Measurements from ENCODE around the gene GAP43. TPM values are rescaled to one million over a fixed set of nuclear protein-coding genes. Genes with fewer than 3 reads are reported as not detected.

Gene GAP43
- total RNA-seq (2014; rRNA removed; shearing (Covaris generic)) = not detected in 2 replicates

DNA sequence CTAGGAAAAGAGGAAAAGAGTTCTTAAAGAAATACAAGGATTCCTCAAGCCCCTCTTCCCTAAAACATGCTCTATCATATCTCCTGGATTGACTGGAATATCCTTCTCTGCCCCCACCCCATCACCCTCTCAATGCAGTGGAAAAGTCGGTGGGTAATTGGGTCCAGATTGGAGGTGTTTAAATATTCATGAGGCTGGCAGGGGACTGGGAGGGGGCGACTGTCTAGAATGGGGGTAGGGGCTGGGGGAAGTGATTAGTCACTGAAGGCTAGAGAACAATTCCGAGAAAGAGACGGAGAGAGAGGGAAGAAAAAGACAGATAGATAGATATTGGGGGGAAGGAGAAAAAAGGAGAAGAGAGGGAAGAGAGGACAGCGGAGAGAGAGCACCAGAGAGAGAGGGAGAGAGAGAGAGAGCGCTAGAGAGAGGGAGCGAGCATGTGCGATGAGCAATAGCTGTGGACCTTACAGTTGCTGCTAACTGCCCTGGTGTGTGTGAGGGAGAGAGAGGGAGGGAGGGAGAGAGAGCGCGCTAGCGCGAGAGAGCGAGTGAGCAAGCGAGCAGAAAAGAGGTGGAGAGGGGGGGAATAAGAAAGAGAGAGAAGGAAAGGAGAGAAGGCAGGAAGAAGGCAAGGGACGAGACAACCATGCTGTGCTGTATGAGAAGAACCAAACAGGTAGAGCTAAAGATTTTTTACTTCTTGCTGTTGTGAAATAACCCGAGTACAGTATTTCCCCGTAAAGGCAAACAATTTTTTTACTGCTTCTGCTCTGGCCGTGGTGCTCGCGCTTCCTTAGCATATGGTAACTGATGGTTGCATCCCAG, at the start of gene GAP43:
GAP43 (plus strand) TSS at position 467 of the 825 bp plus-strand sequence; CDS start at position 647, 180 bp downstream.
- no peaks in the 10 kb centered on the region for H3K36me3 ChIP-seq
- no peaks in the 10 kb centered on the region for H3K9me3 ChIP-seq (replicated peaks)
- H3K4me3 ChIP-seq = no peak within 1 kb of the TSS
- H3K27me3 ChIP-seq = 0 out of 2 replicates have a peak, but pooled peaks cover 3% of the 10 kb centered on the region
- DNase-seq = peak in 1 of 2 experiments; percentile 3
- no peak within 1 kb of the TSS for H3K27ac ChIP-seq
- H3K4me1 ChIP-seq = no peaks in the 10 kb centered on the region

DNA sequence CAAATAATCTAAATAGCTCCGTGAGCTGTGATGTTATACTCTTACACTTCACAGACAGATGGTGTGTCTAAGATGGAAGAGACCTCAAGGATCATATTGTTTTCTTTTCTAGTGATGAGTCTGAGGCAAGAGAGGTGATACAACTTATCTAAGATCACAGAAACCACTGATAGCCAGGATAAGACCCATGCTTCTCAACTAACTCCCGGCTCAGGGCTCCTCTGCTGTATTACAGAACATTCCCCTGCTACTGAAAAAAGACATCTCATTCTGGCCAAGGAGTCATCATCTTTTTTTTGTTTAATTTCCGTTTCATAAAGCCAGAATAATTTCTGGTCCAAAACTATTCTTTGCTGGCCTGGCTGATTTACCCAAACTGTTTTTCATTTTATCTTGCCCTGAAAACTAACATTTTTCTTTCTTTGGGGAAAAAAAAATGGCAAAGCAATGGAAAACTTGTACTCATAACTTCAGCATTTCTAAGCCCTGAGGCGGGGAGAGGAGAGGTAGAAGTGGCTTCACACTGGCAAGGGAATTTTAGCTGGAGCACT, 46.9 kb upstream of the GAP43 start:
- Histone ChIP-seq H3K36me3 (no peaks in the 10 kb centered on the region), H3K4me3 (no peak overlapping the region), H3K9me3 (replicated peaks) (no peaks in the 10 kb centered on the region), H3K27ac (no peak overlapping the region), H3K27me3 (peaks cover 8% of the 10 kb centered on the region; the same call in 1 of the 2 replicates), H3K4me1 (no peaks in the 10 kb centered on the region)
- DNase-seq = no peak

GRCh38 chr3:115577000-115577399, 46.3 kb upstream of the GAP43 start:
- Histone ChIP-seq H3K27ac (no peak overlapping the region), H3K27me3 (peaks cover 8% of the 10 kb centered on the region; the same call in 1 of the 2 replicates), H3K4me3 (no peak overlapping the region), H3K36me3 (no peaks in the 10 kb centered on the region), H3K9me3 (replicated peaks) (no peaks in the 10 kb centered on the region), H3K4me1 (no peaks in the 10 kb centered on the region)
- DNase-seq = no peak

DNA sequence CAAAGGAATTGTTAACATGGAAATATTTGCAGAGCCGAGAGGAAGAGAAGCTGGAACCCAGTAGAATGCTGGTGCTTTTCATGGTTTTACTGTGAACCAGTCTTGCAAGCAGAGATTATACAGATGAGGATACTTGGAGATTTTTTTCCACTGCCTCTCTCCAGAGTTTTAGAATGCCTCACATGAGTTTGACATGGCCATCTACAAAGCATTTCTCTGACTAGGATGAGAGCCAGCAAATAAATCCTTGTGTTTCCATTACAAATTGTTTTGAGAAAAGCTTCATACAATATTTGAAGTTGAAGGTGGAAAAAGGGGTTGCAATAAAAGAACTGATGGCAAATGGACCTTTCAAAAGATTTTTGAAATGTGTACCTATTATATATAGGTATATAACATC, 45.0 kb upstream of the GAP43 start:
- Histone ChIP-seq H3K36me3 (no peaks in the 10 kb centered on the region), H3K9me3 (replicated peaks) (no peaks in the 10 kb centered on the region), H3K27me3 (peaks cover 4% of the 10 kb centered on the region; the same call in 1 of the 2 replicates), H3K27ac (no peak overlapping the region), H3K4me1 (no peaks in the 10 kb centered on the region), H3K4me3 (no peak overlapping the region)
- DNase-seq = no peak

DNA sequence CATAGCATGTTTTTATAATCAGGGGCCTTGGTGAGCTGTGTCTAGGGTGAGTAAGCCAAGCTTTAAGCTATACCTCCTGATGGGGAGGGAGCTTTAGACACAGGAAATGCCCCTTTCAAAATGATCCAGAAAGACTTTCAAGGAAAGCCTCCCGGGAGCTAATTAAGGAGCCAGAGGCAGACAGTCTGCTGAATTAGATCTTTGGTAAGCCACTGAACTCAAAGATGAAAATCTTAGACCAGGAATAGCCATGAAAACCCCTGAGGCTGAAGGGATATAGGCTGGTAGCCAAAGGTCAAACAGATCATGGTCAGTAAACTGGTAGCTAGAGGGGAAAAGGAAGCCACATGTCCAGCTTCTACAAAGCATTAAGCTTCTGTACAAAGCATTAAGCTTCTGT, 42.7 kb upstream of the GAP43 start:
- no peaks in the 10 kb centered on the region for H3K36me3 ChIP-seq
- H3K9me3 ChIP-seq (replicated peaks) = no peaks in the 10 kb centered on the region
- DNase-seq = no peak
- H3K27me3 ChIP-seq = peaks cover 4% of the 10 kb centered on the region; the same call in 1 of the 2 replicates
- no peak overlapping the region for H3K4me3 ChIP-seq
- no peaks in the 10 kb centered on the region for H3K4me1 ChIP-seq
- H3K27ac ChIP-seq = no peak overlapping the region

GRCh38 chr3:115581362-115582135, 41.8 kb upstream of the GAP43 start:
- no peak overlapping the region for H3K4me3 ChIP-seq
- no peaks in the 10 kb centered on the region for H3K36me3 ChIP-seq
- no peaks in the 10 kb centered on the region for H3K4me1 ChIP-seq
- DNase-seq = no peak
- no peaks in the 10 kb centered on the region for H3K9me3 ChIP-seq (replicated peaks)
- no peak overlapping the region for H3K27ac ChIP-seq
- peaks cover 4% of the 10 kb centered on the region; the same call in 1 of the 2 replicates for H3K27me3 ChIP-seq

- Histone ChIP-seq H3K4me3 (no peak overlapping the region), H3K27ac (no peak overlapping the region)
- DNase-seq = no peak
Observed at GRCh38 chr3:115588201-115589115, 34.9 kb upstream of the GAP43 start.

GRCh38 chr3:115590873-115591272, 32.4 kb upstream of the GAP43 start:
- Histone ChIP-seq H3K27me3 (no peaks in the 10 kb centered on the region; the same call in 1 of the 2 replicates), H3K4me1 (no peaks in the 10 kb centered on the region), H3K4me3 (no peak overlapping the region), H3K36me3 (no peaks in the 10 kb centered on the region), H3K9me3 (replicated peaks) (no peaks in the 10 kb centered on the region), H3K27ac (no peak overlapping the region)
- DNase-seq = no peak

More at GRCh38 chr3:115588201-115589115, 34.9 kb upstream of the GAP43 start:
- H3K27me3 ChIP-seq = no peaks in the 10 kb centered on the region; the same call in 1 of the 2 replicates
- no peaks in the 10 kb centered on the region for H3K9me3 ChIP-seq (replicated peaks)
- no peaks in the 10 kb centered on the region for H3K36me3 ChIP-seq
- H3K4me1 ChIP-seq = no peaks in the 10 kb centered on the region

DNA sequence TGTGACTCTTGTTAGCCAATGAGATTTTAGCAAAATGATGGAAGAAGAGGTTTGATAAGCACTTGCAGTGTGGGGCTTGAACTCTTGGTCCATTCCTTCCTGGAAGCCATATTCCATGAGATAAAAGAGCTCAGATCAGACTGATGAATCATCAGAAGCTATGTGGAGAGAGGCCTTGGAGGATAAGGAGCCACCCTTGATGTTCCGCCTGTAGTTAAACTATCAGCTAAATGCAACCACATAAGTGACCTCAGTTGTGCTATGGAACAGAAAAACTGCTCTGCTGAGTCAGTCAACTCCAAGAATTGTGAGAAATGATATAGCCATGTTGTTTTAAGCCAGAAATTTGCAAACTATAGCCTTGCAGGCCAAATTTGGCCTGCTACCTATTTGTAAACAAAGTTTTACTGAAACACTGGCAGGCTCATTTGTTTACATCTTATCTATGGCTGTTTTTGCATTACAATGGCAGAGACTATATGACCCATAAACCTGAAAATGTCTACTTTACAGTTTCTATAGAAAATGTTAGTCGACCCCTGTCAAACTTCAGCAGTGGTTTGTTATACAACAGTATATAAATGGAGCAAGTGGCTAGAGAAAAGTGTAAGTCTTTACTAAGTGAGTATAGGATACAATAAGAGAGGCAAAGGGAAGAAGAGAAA, 27.6 kb upstream of the GAP43 start:
- H3K27me3 ChIP-seq = no peaks in the 10 kb centered on the region
- H3K4me3 ChIP-seq = no peak overlapping the region
- no peak for DNase-seq
- no peaks in the 10 kb centered on the region for H3K9me3 ChIP-seq (replicated peaks)
- H3K36me3 ChIP-seq = no peaks in the 10 kb centered on the region
- no peak overlapping the region for H3K27ac ChIP-seq
- no peaks in the 10 kb centered on the region for H3K4me1 ChIP-seq

DNA sequence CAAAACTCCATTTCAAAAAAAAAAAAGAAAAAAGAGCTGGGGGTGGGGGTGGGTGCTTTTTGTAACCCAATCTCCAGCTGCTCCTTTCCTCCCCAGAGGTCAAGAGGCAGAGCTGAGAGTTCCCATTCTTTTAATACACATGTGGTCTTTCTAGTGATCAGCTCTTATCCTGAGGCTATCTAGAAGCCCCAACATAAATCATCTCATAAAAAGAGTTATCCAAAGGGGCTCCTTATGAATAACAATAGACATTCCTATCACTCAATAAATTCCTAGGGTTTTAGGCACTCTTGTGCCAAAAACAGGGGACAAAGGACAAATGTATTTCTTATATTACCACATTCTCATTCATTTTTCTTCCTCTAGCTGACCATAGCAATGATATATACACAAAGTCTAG, 25.1 kb upstream of the GAP43 start:
- Histone ChIP-seq H3K4me1 (no peaks in the 10 kb centered on the region), H3K36me3 (no peaks in the 10 kb centered on the region)
- peak in 1 of 2 experiments; percentile 7 for DNase-seq

GRCh38 chr3:115602194-115602593, 21.1 kb upstream of the GAP43 start:
- DNase-seq = no peak
- Histone ChIP-seq H3K9me3 (replicated peaks) (no peaks in the 10 kb centered on the region), H3K4me3 (no peak overlapping the region), H3K27me3 (no peaks in the 10 kb centered on the region), H3K27ac (no peak overlapping the region), H3K36me3 (no peaks in the 10 kb centered on the region), H3K4me1 (no peaks in the 10 kb centered on the region)

More for the DNA sequence above, 25.1 kb upstream of the GAP43 start:
- no peaks in the 10 kb centered on the region for H3K27me3 ChIP-seq
- no peaks in the 10 kb centered on the region for H3K9me3 ChIP-seq (replicated peaks)
- H3K4me3 ChIP-seq = no peak overlapping the region
- no peak overlapping the region for H3K27ac ChIP-seq

DNA sequence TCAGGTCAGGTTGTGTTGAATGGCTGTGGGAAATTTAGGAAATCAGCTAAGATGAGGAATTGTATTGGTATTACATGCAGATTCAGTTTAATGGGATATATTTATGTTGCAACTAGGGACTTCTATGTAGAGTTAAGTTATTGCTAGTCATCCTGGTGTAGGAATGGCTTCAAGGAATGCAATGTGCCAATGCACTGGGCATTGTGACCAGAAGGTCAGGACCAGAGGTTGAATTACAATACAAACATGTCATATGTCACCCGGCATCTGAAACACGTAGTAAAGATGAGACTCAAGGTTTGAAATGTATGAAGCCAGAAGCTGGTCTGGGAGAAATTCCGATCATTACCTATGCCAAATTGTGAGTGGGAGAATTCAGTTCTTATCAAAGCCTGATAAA, 11.7 kb upstream of the GAP43 start:
- Histone ChIP-seq H3K9me3 (replicated peaks) (no peaks in the 10 kb centered on the region), H3K36me3 (no peaks in the 10 kb centered on the region), H3K27ac (no peak overlapping the region), H3K4me1 (no peaks in the 10 kb centered on the region), H3K27me3 (no peaks in the 10 kb centered on the region), H3K4me3 (no peak overlapping the region)
- DNase-seq = no peak

- no peak overlapping the region for H3K4me3 ChIP-seq
- peaks cover 6% of the 10 kb centered on the region; the same call in 1 of the 2 replicates for H3K27me3 ChIP-seq
- H3K4me1 ChIP-seq = no peaks in the 10 kb centered on the region
- no peak for DNase-seq
- H3K36me3 ChIP-seq = no peaks in the 10 kb centered on the region
- H3K27ac ChIP-seq = no peak overlapping the region
- H3K9me3 ChIP-seq (replicated peaks) = no peaks in the 10 kb centered on the region
Observed at GRCh38 chr3:115615001-115615814, 8.1 kb upstream of the GAP43 start.

Data from SJCRH30 (cell line).